Measurements from ENCODE around the gene INTS6.

GRCh38 chr13:51423766-51424165, 29.1 kb downstream of the INTS6 start:
- TF ChIP-seq CTCF (IDR thresholded peaks at IDR 0.05 in 4 of 5, conservative IDR thresholded peaks at IDR 0.05 in 1 of 5) (no peak), POLR2A (IDR thresholded peaks at IDR 0.05) (no peak)
